IMR-90 (cell line): ENCODE measurements around the gene GGT5. TPM values are rescaled to one million over a fixed set of nuclear protein-coding genes. Genes with fewer than 3 reads are reported as not detected.

ENCODE experiments used
- ATAC-seq: fragments of 200-7000 bp; cut with Tn5 transposase; 2 replicates; pipeline ENCODE4 v1.9.1; 2020; ENCODE audit warnings: low read depth, mild to moderate bottlenecking, moderate library complexity
- BruUV-seq: library from RNA; stranded (reverse); fragments of 400-500 nt; replicated peaks from 2 replicates; lab custom pipeline; 2021; lab: Mats Ljungman, UMichigan
- CTCF ChIA-PET: fragments of 300-600 bp; formaldehyde crosslinking; extraction: SDS; loops from one replicate; lab custom pipeline; 2021; ENCODE audit warnings: antibody characterized with exemption; lab: Yijun Ruan, JAX
- POLR2A ChIA-PET: fragments of 300-600 bp; sonication (Branson Sonifier 250); formaldehyde crosslinking; loops from one replicate; lab custom pipeline; 2022; ENCODE audit warnings: antibody characterized with exemption; ENCODE audit not compliant: unreplicated experiment; lab: Charles Lee
- DNase-seq: peaks from one replicate; pipeline ENCODE4 v3.0.0; 2013
- H2AFZ ChIP-seq: replicated peaks from 2 replicates; pipeline ENCODE3; 2013; ENCODE audit warnings: low read length, mild to moderate bottlenecking; ENCODE audit not compliant: poor library complexity
- H2AK5ac ChIP-seq: 2 replicates; pipeline ENCODE4 v1.6.1; 2013; ENCODE audit warnings: low read depth, low read length, inconsistent platforms
- H2AK9ac ChIP-seq: replicated peaks from 2 replicates; pipeline ENCODE3; 2013; ENCODE audit warnings: mild to moderate bottlenecking, low read depth, low read length, moderate library complexity; ENCODE audit not compliant: poor library complexity
- H2BK120ac ChIP-seq: 2 replicates; pipeline ENCODE4 v1.6.1; 2013; ENCODE audit warnings: low read depth, low read length, inconsistent platforms
- H2BK15ac ChIP-seq: 3 replicates; pipeline ENCODE4 v1.6.1; 2013; ENCODE audit warnings: low read depth, low read length, inconsistent platforms
- H2BK20ac ChIP-seq: 2 replicates; pipeline ENCODE4 v1.6.1; 2013; ENCODE audit warnings: low read depth, mild to moderate bottlenecking, inconsistent platforms, low read length, moderate library complexity
- H2BK5ac ChIP-seq: 2 replicates; pipeline ENCODE4 v1.6.1; 2013; ENCODE audit warnings: mild to moderate bottlenecking, low read depth, low read length, inconsistent platforms; ENCODE audit not compliant: poor library complexity, severe bottlenecking
- H3K14ac ChIP-seq: replicated peaks from 2 replicates; pipeline ENCODE4 v1.6.1; 2013; ENCODE audit warnings: low read depth, low read length, inconsistent platforms
- H3K18ac ChIP-seq: 2 replicates; pipeline ENCODE4 v1.6.1; 2013; ENCODE audit warnings: low read depth, low read length, control low read depth
- H3K23ac ChIP-seq: 2 replicates; pipeline ENCODE4 v1.6.1; 2013; ENCODE audit warnings: low read depth, low read length, inconsistent platforms
- H3K27ac ChIP-seq: 2 replicates; pipeline ENCODE4 v1.5.1; 2013; ENCODE audit warnings: mild to moderate bottlenecking, control low read depth, low read length; ENCODE audit not compliant: insufficient read depth
- H3K27me3 ChIP-seq: 2 replicates; pipeline ENCODE4 v1.6.1; 2013; ENCODE audit warnings: low read length; ENCODE audit not compliant: control insufficient read depth, insufficient read depth
- H3K36me3 ChIP-seq: 2 replicates; pipeline ENCODE4 v1.6.1; 2013; ENCODE audit warnings: low read length, mixed read lengths; ENCODE audit not compliant: control insufficient read depth, insufficient read depth
- H3K4ac ChIP-seq: 2 replicates; pipeline ENCODE4 v1.6.1; 2013; ENCODE audit warnings: low read depth, low read length, inconsistent platforms
- H3K4me1 ChIP-seq: 2 replicates; pipeline ENCODE4 v1.6.1; 2013; ENCODE audit warnings: low read length, mixed read lengths; ENCODE audit not compliant: control insufficient read depth, insufficient read depth
- H3K4me2 ChIP-seq: 2 replicates; pipeline ENCODE4 v1.6.1; 2013; ENCODE audit warnings: low read depth, mild to moderate bottlenecking, control low read depth, low read length, moderate library complexity
- H3K4me3 ChIP-seq: 2 replicates; pipeline ENCODE4 v1.5.1; 2013; ENCODE audit warnings: low read depth, mild to moderate bottlenecking, control low read depth, low read length, moderate library complexity; ENCODE audit not compliant: insufficient read depth
- H3K56ac ChIP-seq: 2 replicates; pipeline ENCODE4 v1.6.1; 2013; ENCODE audit warnings: low read length, inconsistent platforms; ENCODE audit not compliant: insufficient read depth; ENCODE audit errors: extremely low read depth
- H3K79me1 ChIP-seq, 2 experiments: 2 replicates each; pipeline ENCODE4 v1.6.1; 2013; ENCODE audit warnings: low read length in 2 of 2, inconsistent platforms in 1 of 2, low read depth in 1 of 2
- H3K9ac ChIP-seq: 2 replicates; pipeline ENCODE4 v1.6.1; 2013; ENCODE audit warnings: low read depth, low read length, control low read depth
- H3K9me1 ChIP-seq: 2 replicates; pipeline ENCODE4 v1.6.1; 2013; ENCODE audit warnings: low read length, inconsistent platforms; ENCODE audit not compliant: insufficient read depth
- H3K9me3 ChIP-seq: 2 replicates; pipeline ENCODE4 v1.6.1; 2013; ENCODE audit warnings: low read length; ENCODE audit not compliant: control insufficient read depth, insufficient read depth
- H4K20me1 ChIP-seq: 2 replicates; pipeline ENCODE4 v1.6.1; 2013; ENCODE audit warnings: low read length, inconsistent platforms; ENCODE audit not compliant: insufficient read depth
- H4K5ac ChIP-seq: 2 replicates; pipeline ENCODE4 v1.6.1; 2013; ENCODE audit warnings: mild to moderate bottlenecking, low read depth, low read length, control low read depth
- H4K8ac ChIP-seq, 2 experiments: 2 replicates each; pipeline ENCODE4 v1.6.1; 2013; ENCODE audit warnings: low read depth in 2 of 2, low read length in 2 of 2, control low read depth in 1 of 2, inconsistent platforms in 1 of 2
- H4K91ac ChIP-seq: 2 replicates; pipeline ENCODE4 v1.6.1; 2013; ENCODE audit warnings: low read depth, low read length, inconsistent platforms; ENCODE audit not compliant: insufficient read depth
- CHD1 ChIP-seq: IDR thresholded peaks from 2 replicates; pipeline ENCODE4 v1.6.1; 2012; ENCODE audit warnings: low read depth, low read length, improper control_type of control experiment
- FOS ChIP-seq: fragments of 150-350 bp; IDR thresholded peaks from 2 replicates; pipeline ENCODE4 v1.6.1; 2016; ENCODE audit warnings: low read depth, low read length
- MXI1 ChIP-seq: IDR thresholded peaks from 2 replicates; pipeline ENCODE4 v1.6.1; 2012; ENCODE audit warnings: low read depth, mild to moderate bottlenecking, low read length, moderate library complexity, borderline replicate concordance
- RAD21 ChIP-seq: IDR thresholded peaks from 2 replicates; pipeline ENCODE4 v1.6.1; 2012; ENCODE audit warnings: low read length, improper control_type of control experiment
- RCOR1 ChIP-seq: IDR thresholded peaks from 2 replicates; pipeline ENCODE4 v1.6.1; 2012; ENCODE audit warnings: mild to moderate bottlenecking, low read length, improper control_type of control experiment; ENCODE audit not compliant: insufficient replicate concordance
- RFX5 ChIP-seq: IDR thresholded peaks from 2 replicates; pipeline ENCODE4 v1.8.0; 2012; ENCODE audit warnings: low read depth, mild to moderate bottlenecking, low read length, moderate library complexity
- whole genome bisulfite sequencing, 2 experiments: methylation state at CpG; one replicate each; pipeline versions ENCODE4 v1.1.5 to v1.1.7; 2013; ENCODE audit warnings: missing lambda C conversion rate in 2 of 2; ENCODE audit not compliant: insufficient read length in 1 of 2; ENCODE audit errors: extremely low coverage in 2 of 2; 5-methylcytosine and 5-hydroxymethylcytosine counted together
- dilution Hi-C: fragments of 300-500 bp; cut with HindIII; formaldehyde crosslinking; loops from one replicate; pipeline ENCODE4 v1.14.3; 2018; ENCODE audit warnings: low sequenced_read_pairs; ENCODE audit not compliant: unreplicated experiment
- in situ Hi-C: fragments of 300-500 bp; cut with MboI; formaldehyde crosslinking; loops from 3 replicates; pipeline ENCODE4 v1.14.3; 2019; ENCODE audit warnings: low sequenced_read_pairs, inconsistent platforms, mixed read lengths
- intact Hi-C: fragments of 100-400 bp; cut with micrococcal nuclease; formaldehyde crosslinking; loops from 2 replicates; pipeline ENCODE4 v1.10.0; 2022
- polyA plus RNA-seq, 3 experiments: library from polyadenylated mRNA; depleted of rRNA; stranded (reverse); fragments of >200 nt; gene quantifications; 2 replicates each; pipeline ENCODE4 v1.2.3, GENCODE V29; 2012; ENCODE audit warnings: low replicate concordance in 1 of 3
- total RNA-seq: library from RNA; depleted of rRNA; stranded (reverse); fragments of >200 nt; gene quantifications from 2 replicates; pipeline ENCODE4 v1.2.3, GENCODE V29; 2012
- TF ChIP-seq, protein P1 (sequence below): conservative IDR thresholded peaks from 2 replicates; pipeline ENCODE4 v1.5.1; 2012; ENCODE audit warnings: mild to moderate bottlenecking, low read depth, low read length, improper control_type of control experiment

Gene GGT5
- total and polyA plus RNA-seq, 2 of the 4 experiments (the other 2 are of a cell fraction): 0.18 to 5.8 TPM

DNA sequence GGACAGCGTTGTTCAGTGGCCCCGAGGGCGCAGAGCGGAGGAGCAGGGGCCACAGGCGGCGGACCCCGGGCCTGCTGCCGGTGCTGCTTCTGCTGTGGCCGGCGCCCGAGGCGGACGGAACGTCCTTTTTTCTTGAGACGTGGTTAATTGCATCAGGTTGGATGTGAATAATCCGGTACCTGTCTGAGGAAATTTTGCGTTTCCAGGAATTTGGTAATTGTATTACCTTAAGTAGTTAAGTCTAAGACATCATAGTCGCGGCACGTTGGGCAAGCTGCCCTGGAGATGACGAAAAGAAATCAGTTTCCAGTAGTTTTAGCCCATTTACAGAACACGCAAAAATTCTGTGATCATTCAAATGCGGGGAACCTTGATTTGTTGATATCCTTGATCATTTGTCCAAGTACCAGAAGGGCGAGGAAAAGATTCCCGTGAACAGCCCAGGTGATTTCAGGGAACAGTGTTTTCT lies 26.5 kb upstream of the GGT5 start:
- H3K79me1 ChIP-seq: peaks cover 11 to 32% of the 10 kb centered on the region in 2 experiments; a peak in 3 of 4 replicates
- H3K9ac ChIP-seq: peak overlapping the region; percentile 94
- peak overlapping the region; percentile 91 to 97; a peak in 3 of 4 replicates for H4K8ac ChIP-seq
- H2AFZ ChIP-seq: peak overlapping the region; percentile 97
- H2BK120ac ChIP-seq: peak overlapping the region; percentile 56; the same call in 1 of the 2 replicates
- H3K18ac ChIP-seq: no peak overlapping the region; the same call in 1 of the 2 replicates
- ChIA-PET CTCF (no interaction called here), POLR2A (no interaction called here)
- peak overlapping the region; percentile 91 for H3K4me2 ChIP-seq
- H3K27ac ChIP-seq: peak overlapping the region; percentile 94
- TF ChIP-seq RAD21: no peak
- no peak for TF ChIP-seq MXI1
- TF ChIP-seq FOS: no peak
- TF ChIP-seq RCOR1: no peak
- no peak for TF ChIP-seq CHD1
- no peak for TF ChIP-seq RFX5
- TF ChIP-seq, protein P1, sequence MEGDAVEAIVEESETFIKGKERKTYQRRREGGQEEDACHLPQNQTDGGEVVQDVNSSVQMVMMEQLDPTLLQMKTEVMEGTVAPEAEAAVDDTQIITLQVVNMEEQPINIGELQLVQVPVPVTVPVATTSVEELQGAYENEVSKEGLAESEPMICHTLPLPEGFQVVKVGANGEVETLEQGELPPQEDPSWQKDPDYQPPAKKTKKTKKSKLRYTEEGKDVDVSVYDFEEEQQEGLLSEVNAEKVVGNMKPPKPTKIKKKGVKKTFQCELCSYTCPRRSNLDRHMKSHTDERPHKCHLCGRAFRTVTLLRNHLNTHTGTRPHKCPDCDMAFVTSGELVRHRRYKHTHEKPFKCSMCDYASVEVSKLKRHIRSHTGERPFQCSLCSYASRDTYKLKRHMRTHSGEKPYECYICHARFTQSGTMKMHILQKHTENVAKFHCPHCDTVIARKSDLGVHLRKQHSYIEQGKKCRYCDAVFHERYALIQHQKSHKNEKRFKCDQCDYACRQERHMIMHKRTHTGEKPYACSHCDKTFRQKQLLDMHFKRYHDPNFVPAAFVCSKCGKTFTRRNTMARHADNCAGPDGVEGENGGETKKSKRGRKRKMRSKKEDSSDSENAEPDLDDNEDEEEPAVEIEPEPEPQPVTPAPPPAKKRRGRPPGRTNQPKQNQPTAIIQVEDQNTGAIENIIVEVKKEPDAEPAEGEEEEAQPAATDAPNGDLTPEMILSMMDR: no peak
- peak overlapping the region; percentile 93 for H3K14ac ChIP-seq
- peak overlapping the region; percentile 88 for H2AK5ac ChIP-seq
- H3K9me3 ChIP-seq: no peaks in the 10 kb centered on the region
- H3K56ac ChIP-seq: peak overlapping the region; percentile 83
- WGBS, 2 experiments: no CpG with 5 or more reads among the region's 25 CpGs
- peaks cover 30% of the 10 kb centered on the region for H4K20me1 ChIP-seq
- no peaks in the 10 kb centered on the region for H3K27me3 ChIP-seq
- peak overlapping the region; percentile 90 for H3K23ac ChIP-seq
- H3K4me1 ChIP-seq: peaks cover 4% of the 10 kb centered on the region
- H4K5ac ChIP-seq: peak overlapping the region; percentile 15; the same call in 1 of the 2 replicates
- 0 out of 2 replicates have a peak, but pooled peaks cover 2% of the 10 kb centered on the region for H3K9me1 ChIP-seq
- dilution Hi-C loops (no loop called here), intact Hi-C loops (no loop called here), in situ Hi-C loops (no loop called here)
- no peaks in the 10 kb centered on the region for H3K36me3 ChIP-seq
- peak; percentile 12 for DNase-seq
- ATAC-seq: no peak
- peak overlapping the region; percentile 59 for H2AK9ac ChIP-seq
- H2BK15ac ChIP-seq: no peak overlapping the region
- H4K91ac ChIP-seq: peak overlapping the region; percentile 79
- BruUV-seq: no TSS peak
- H2BK20ac ChIP-seq: no peak overlapping the region
- H3K4ac ChIP-seq: peak overlapping the region; percentile 83
- H2BK5ac ChIP-seq: peak overlapping the region; percentile 89
- peak overlapping the region; percentile 87 for H3K4me3 ChIP-seq
